NCI-H524 treated with DMSO at 0.1 percent for 48 hours (cell line): ENCODE data around the gene GRIK4.
"Not testable (repeated sequence)": the region's sequence is repeated elsewhere in the genome, so short reads cannot be mapped to it uniquely, and the experiment has no call there.

Experiments used
- DNase-seq: peaks from one replicate; lab custom pipeline; 2025; lab: John Stamatoyannopoulos, UW

GRIK4 gene

GRCh38 chr11:120574876-120575275 is 63.3 kb downstream of the GRIK4 start:
- no peak for DNase-seq

- DNase-seq: no peak
Measured at GRCh38 chr11:120575461-120575860, 63.9 kb downstream of the GRIK4 start.

GRCh38 chr11:120576606-120577005 is 65.1 kb downstream of the GRIK4 start:
- no peak for DNase-seq

GRCh38 chr11:120577041-120577440 is 65.5 kb downstream of the GRIK4 start:
- DNase-seq: no peak

GRCh38 chr11:120577624-120578363 is 66.2 kb downstream of the GRIK4 start:
- DNase-seq: no peak

- DNase-seq: no peak
Measured at GRCh38 chr11:120578596-120579154, 67.1 kb downstream of the GRIK4 start.

GRCh38 chr11:120579611-120580031 is 68.1 kb downstream of the GRIK4 start:
- DNase-seq: no peak

GRCh38 chr11:120581313-120581712 is 69.8 kb downstream of the GRIK4 start:
- no peak for DNase-seq

GRCh38 chr11:120582535-120582934 is 71.0 kb downstream of the GRIK4 start:
- DNase-seq: not testable (repeated sequence)

- DNase-seq: no peak
Measured at GRCh38 chr11:120586072-120586471, 74.5 kb downstream of the GRIK4 start.

- no peak for DNase-seq
Measured at GRCh38 chr11:120586728-120587127, 75.2 kb downstream of the GRIK4 start.

- DNase-seq: no peak
Measured at GRCh38 chr11:120587299-120587698, 75.8 kb downstream of the GRIK4 start.

GRCh38 chr11:120589376-120589775 is 77.8 kb downstream of the GRIK4 start:
- DNase-seq: no peak

GRCh38 chr11:120590472-120590871 is 78.9 kb downstream of the GRIK4 start:
- DNase-seq: no peak

- DNase-seq: no peak
Measured at GRCh38 chr11:120594746-120595145, 83.2 kb downstream of the GRIK4 start.

GRCh38 chr11:120595557-120595956 is 84.0 kb downstream of the GRIK4 start:
- no peak for DNase-seq

GRCh38 chr11:120597250-120598215 is 86.0 kb downstream of the GRIK4 start:
- DNase-seq: no peak

- no peak for DNase-seq
Measured at GRCh38 chr11:120598517-120599257, 87.1 kb downstream of the GRIK4 start.

- DNase-seq: no peak
Measured at GRCh38 chr11:120599816-120600420, 88.4 kb downstream of the GRIK4 start.

GRCh38 chr11:120601536-120601935 is 90.0 kb downstream of the GRIK4 start:
- no peak for DNase-seq

GRCh38 chr11:120603071-120603470 is 91.5 kb downstream of the GRIK4 start:
- no peak for DNase-seq

- DNase-seq: no peak
Measured at GRCh38 chr11:120605469-120605868, 93.9 kb downstream of the GRIK4 start.
